OCI-LY3 (cell line): ENCODE results near the gene NPY2R.
A peak's percentile ranks its signal among the peaks of the same experiment; 100 is the strongest.

ENCODE experiments used
- H2AFZ ChIP-seq: fragments of 200-600, 300-600 bp; shearing (Covaris generic); 2 replicates; pipeline ENCODE4 v1.6.0; 2014; ENCODE audit warnings: antibody characterized with exemption, low read depth, low read length
- H3K27ac ChIP-seq: fragments of 200-600, 300-600 bp; sonication (generic); 2 replicates; pipeline ENCODE4 v1.5.1; 2014; ENCODE audit warnings: mild to moderate bottlenecking, low read length, moderate library complexity, mixed read lengths
- H3K27me3 ChIP-seq: fragments of 200-600, 300-600 bp; sonication (generic); 2 replicates; pipeline ENCODE4 v1.6.1; 2014; ENCODE audit warnings: low read depth, low read length, mixed read lengths
- H3K36me3 ChIP-seq: fragments of 200-600, 300-600 bp; sonication (generic); replicated peaks from 2 replicates; pipeline ENCODE3; 2014; ENCODE audit warnings: low read depth, low read length, mixed read lengths
- H3K4me1 ChIP-seq: fragments of 300-600, 200-600 bp; sonication (generic); 2 replicates; pipeline ENCODE4 v1.6.1; 2014; ENCODE audit warnings: low read length, mixed read lengths
- H3K4me2 ChIP-seq: fragments of 200-600, 300-600 bp; sonication (generic); 2 replicates; pipeline ENCODE4 v1.6.1; 2014; ENCODE audit warnings: low read length, mixed read lengths
- H3K4me3 ChIP-seq: fragments of 300-600, 200-600 bp; sonication (generic); 2 replicates; pipeline ENCODE4 v1.5.1; 2014; ENCODE audit warnings: antibody characterized with exemption, mild to moderate bottlenecking, low read length, moderate library complexity
- H3K79me2 ChIP-seq: fragments of 300-600, 200-600 bp; shearing (Covaris generic); 2 replicates; pipeline ENCODE4 v1.6.1; 2014; ENCODE audit warnings: mild to moderate bottlenecking, low read length, mixed read lengths
- H3K9ac ChIP-seq: fragments of 300-600, 200-600 bp; shearing (Covaris generic); 2 replicates; pipeline ENCODE4 v1.6.0; 2014; ENCODE audit warnings: mild to moderate bottlenecking, low read length, moderate library complexity
- H3K9me3 ChIP-seq: fragments of 200-600, 300-600 bp; shearing (Covaris generic); 2 replicates; pipeline ENCODE4 v1.6.1; 2014; ENCODE audit warnings: low read length, mixed read lengths; ENCODE audit not compliant: insufficient read depth
- H4K20me1 ChIP-seq: fragments of 200-600, 300-600 bp; sonication (generic); 2 replicates; pipeline ENCODE4 v1.6.1; 2016; ENCODE audit warnings: low read length, mixed read lengths; ENCODE audit not compliant: insufficient read depth
- CTCF ChIP-seq: fragments of 200-600, 300-600 bp; sonication (generic); IDR thresholded peaks from 2 replicates; pipeline ENCODE4 v1.5.1; 2014; ENCODE audit warnings: antibody characterized with exemption, low read length, low read depth
- EZH2phosphoT487 ChIP-seq: fragments of 200-600 bp; shearing (Covaris generic); IDR thresholded peaks from 2 replicates; pipeline ENCODE4 v1.6.1; 2018; ENCODE audit warnings: antibody characterized with exemption, mixed run types, low read depth

The NPY2R gene

GRCh38 chr4:155245105-155245504 is 36.7 kb downstream of the NPY2R start:
- no peaks in the 10 kb centered on the region for H3K9me3 ChIP-seq
- H3K9ac ChIP-seq: no peak overlapping the region
- H3K79me2 ChIP-seq: no peaks in the 10 kb centered on the region
- H4K20me1 ChIP-seq: no peaks in the 10 kb centered on the region
- no peak overlapping the region for H3K27ac ChIP-seq
- TF ChIP-seq CTCF (no peak), EZH2phosphoT487 (no peak)
- no peaks in the 10 kb centered on the region for H3K27me3 ChIP-seq
- no peak overlapping the region for H2AFZ ChIP-seq
- H3K4me1 ChIP-seq: no peaks in the 10 kb centered on the region
- H3K4me3 ChIP-seq: no peak overlapping the region
- no peaks in the 10 kb centered on the region for H3K36me3 ChIP-seq
- H3K4me2 ChIP-seq: no peak overlapping the region

- H3K36me3 ChIP-seq: no peaks in the 10 kb centered on the region
- no peak overlapping the region for H3K4me3 ChIP-seq
- no peak overlapping the region for H3K4me2 ChIP-seq
- peaks cover 6% of the 10 kb centered on the region; the same call in 1 of the 2 replicates for H3K4me1 ChIP-seq
- no peaks in the 10 kb centered on the region for H4K20me1 ChIP-seq
- H2AFZ ChIP-seq: no peak overlapping the region
- no peak overlapping the region for H3K27ac ChIP-seq
- no peak for TF ChIP-seq EZH2phosphoT487
- TF ChIP-seq CTCF: no peak
- no peaks in the 10 kb centered on the region for H3K9me3 ChIP-seq
- H3K79me2 ChIP-seq: no peaks in the 10 kb centered on the region
- no peaks in the 10 kb centered on the region for H3K27me3 ChIP-seq
- no peak overlapping the region for H3K9ac ChIP-seq
Measured at GRCh38 chr4:155248002-155248896, 39.8 kb downstream of the NPY2R start.

- Histone ChIP-seq H3K27me3 (no peaks in the 10 kb centered on the region), H3K9ac (no peak overlapping the region), H3K4me2 (no peak overlapping the region), H2AFZ (no peak overlapping the region), H3K36me3 (no peaks in the 10 kb centered on the region), H4K20me1 (no peaks in the 10 kb centered on the region), H3K79me2 (no peaks in the 10 kb centered on the region), H3K9me3 (no peaks in the 10 kb centered on the region), H3K4me3 (no peak overlapping the region), H3K27ac (no peak overlapping the region), H3K4me1 (peaks cover 6% of the 10 kb centered on the region; the same call in 1 of the 2 replicates)
- TF ChIP-seq EZH2phosphoT487 (no peak), CTCF (no peak)
Measured at GRCh38 chr4:155249016-155249566, 40.7 kb downstream of the NPY2R start.

DNA sequence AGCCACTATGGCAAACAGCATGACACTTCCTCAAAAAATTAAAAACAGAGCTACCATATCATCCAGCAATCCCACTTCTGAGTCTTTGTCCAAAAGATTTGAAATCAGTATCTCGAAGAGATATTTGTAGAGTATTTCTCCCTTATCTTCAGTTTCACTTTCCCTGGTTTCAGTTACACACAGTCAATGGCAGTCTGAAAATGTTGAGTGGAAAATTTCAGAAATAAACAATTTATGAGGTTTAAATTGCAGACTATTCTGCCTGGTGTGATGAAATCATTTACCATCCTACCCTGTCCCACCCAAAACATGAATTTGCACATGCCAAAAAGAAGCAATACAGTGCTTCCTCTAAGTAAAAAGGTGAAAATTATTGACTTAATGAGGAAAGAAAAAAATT is 43.9 kb downstream of the NPY2R start:
- H3K4me2 ChIP-seq: peak overlapping the region; percentile 15; the same call in 1 of the 2 replicates
- no peaks in the 10 kb centered on the region for H3K79me2 ChIP-seq
- peaks cover 6% of the 10 kb centered on the region; the same call in 1 of the 2 replicates for H3K4me1 ChIP-seq
- H3K9me3 ChIP-seq: no peaks in the 10 kb centered on the region
- H3K9ac ChIP-seq: no peak overlapping the region
- TF ChIP-seq EZH2phosphoT487: no peak
- TF ChIP-seq CTCF: no peak
- no peak overlapping the region for H3K27ac ChIP-seq
- no peaks in the 10 kb centered on the region for H4K20me1 ChIP-seq
- no peaks in the 10 kb centered on the region for H3K36me3 ChIP-seq
- H3K4me3 ChIP-seq: no peak overlapping the region
- no peak overlapping the region; the same call in 1 of the 2 replicates for H2AFZ ChIP-seq
- H3K27me3 ChIP-seq: no peaks in the 10 kb centered on the region
